SK-N-SH treated with all-trans-retinoic acid at 6 μM for 48 hours (cell line): ENCODE measurements around the gene NONO.

Source experiments
- ATAC-seq: fragments of 200-7000 bp; cut with Tn5 transposase; 3 replicates; pipeline ENCODE4 v1.9.1; 2020; ENCODE audit warnings: mild to moderate bottlenecking, moderate library complexity
- ARNTL ChIP-seq: fragments of 450-650 bp; formaldehyde crosslinking; IDR thresholded peaks from 2 replicates; pipeline ENCODE4 v1.5.0; 2020; ENCODE audit warnings: low read depth, mild to moderate bottlenecking, moderate library complexity, borderline replicate concordance
- BACH2 ChIP-seq: fragments of 250-450 bp; sonication (Bioruptor Pico); IDR thresholded peaks from 2 replicates; pipeline ENCODE4 v1.9.0; 2021; ENCODE audit warnings: mild to moderate bottlenecking, borderline replicate concordance
- CSDC2 ChIP-seq: fragments of 250-450 bp; sonication (Bioruptor Pico); IDR thresholded peaks from 2 replicates; pipeline ENCODE4 v1.5.0; 2020; ENCODE audit warnings: mild to moderate bottlenecking, moderate library complexity
- ESRRG ChIP-seq: fragments of 250-450 bp; sonication (Bioruptor Pico); IDR thresholded peaks from 2 replicates; pipeline ENCODE4 v1.6.1; 2021; ENCODE audit warnings: mild to moderate bottlenecking
- GLIS3 ChIP-seq: fragments of 250-450 bp; sonication (Bioruptor Pico); IDR thresholded peaks from 2 replicates; pipeline ENCODE4 v1.5.0; 2020; ENCODE audit warnings: mild to moderate bottlenecking, moderate library complexity
- ISL1 ChIP-seq: fragments of 250-450 bp; sonication (Bioruptor Pico); IDR thresholded peaks from 2 replicates; pipeline ENCODE4 v2.1.2; 2022; ENCODE audit warnings: mild to moderate bottlenecking, moderate library complexity
- OSR1 ChIP-seq: fragments of 250-450 bp; sonication (Bioruptor Pico); IDR thresholded peaks from 2 replicates; pipeline ENCODE4 v1.8.0; 2022; ENCODE audit warnings: moderate library complexity, mild to moderate bottlenecking, inconsistent platforms
- PPARA ChIP-seq: fragments of 250-450 bp; sonication (Bioruptor Pico); IDR thresholded peaks from 2 replicates; pipeline ENCODE4 v1.5.0; 2020; ENCODE audit warnings: mild to moderate bottlenecking, borderline replicate concordance
- RARB ChIP-seq: fragments of 250-450 bp; sonication (Bioruptor Pico); IDR thresholded peaks from 2 replicates; pipeline ENCODE4 v1.8.0; 2021; ENCODE audit warnings: mild to moderate bottlenecking, moderate library complexity
- SNAI2 ChIP-seq: fragments of 250-450 bp; sonication (Bioruptor Pico); IDR thresholded peaks from 2 replicates; pipeline ENCODE4 v1.5.0; 2020; ENCODE audit warnings: mild to moderate bottlenecking, moderate library complexity
- TOX ChIP-seq: fragments of 250-450 bp; sonication (Bioruptor Pico); IDR thresholded peaks from 2 replicates; pipeline ENCODE4 v1.8.0; 2021; ENCODE audit warnings: mild to moderate bottlenecking, moderate library complexity, borderline replicate concordance
- ZFP3 ChIP-seq: fragments of 250-450 bp; sonication (Bioruptor Pico); IDR thresholded peaks from 2 replicates; pipeline ENCODE4 v1.5.0; 2020; ENCODE audit warnings: mild to moderate bottlenecking, moderate library complexity
- ZFP30 ChIP-seq: fragments of 450-650 bp; formaldehyde crosslinking; IDR thresholded peaks from 2 replicates; pipeline ENCODE4 v1.5.0; 2022; ENCODE audit warnings: mild to moderate bottlenecking, moderate library complexity
- ZNF8 ChIP-seq: fragments of 450-650 bp; formaldehyde crosslinking; IDR thresholded peaks from 2 replicates; pipeline ENCODE4 v1.5.0; 2020; ENCODE audit warnings: mild to moderate bottlenecking, moderate library complexity
- TF ChIP-seq, protein P1 (sequence below): fragments of 250-450 bp; sonication (Bioruptor Pico); IDR thresholded peaks from 2 replicates; pipeline ENCODE4 v1.8.0; 2021; ENCODE audit warnings: low read depth, mild to moderate bottlenecking, moderate library complexity, borderline replicate concordance
- TF ChIP-seq, protein P2 (sequence below): fragments of 250-450 bp; sonication (Bioruptor Pico); IDR thresholded peaks from 2 replicates; pipeline ENCODE4 v1.5.1; 2021; ENCODE audit warnings: mild to moderate bottlenecking, moderate library complexity
- TF ChIP-seq, protein P3 (sequence below): fragments of 250-450 bp; sonication (Bioruptor Pico); IDR thresholded peaks from 2 replicates; pipeline ENCODE4 v1.5.1; 2020; ENCODE audit warnings: low read depth, mild to moderate bottlenecking, moderate library complexity
- TF ChIP-seq, protein P4 (sequence below): fragments of 250-450 bp; sonication (Bioruptor Pico); IDR thresholded peaks from 2 replicates; pipeline ENCODE4 v1.8.0; 2020; ENCODE audit warnings: mild to moderate bottlenecking, moderate library complexity, borderline replicate concordance

The NONO gene

DNA sequence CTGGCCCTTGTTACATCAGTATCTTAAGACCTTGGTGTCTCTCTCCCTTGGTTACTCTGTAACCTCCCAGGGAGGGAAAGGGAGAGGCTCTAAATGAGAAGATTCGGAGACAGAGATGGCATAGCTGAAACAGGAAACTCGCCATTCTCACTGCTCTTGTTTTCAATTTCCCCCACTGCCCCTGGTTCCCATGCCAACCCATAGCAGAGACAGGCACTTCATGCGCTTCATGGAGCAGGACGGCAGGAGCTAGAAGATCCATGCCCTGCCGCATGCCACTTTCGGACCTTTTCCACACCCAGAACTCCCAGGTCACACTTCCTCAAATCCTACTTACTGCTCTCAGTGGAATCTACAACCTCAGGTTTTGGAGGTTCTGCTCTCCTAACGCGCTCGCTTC, 32.6 kb upstream of the NONO start:
- no peak for TF ChIP-seq GLIS3 (CRISPR knock-in tag)
- TF ChIP-seq RARB (CRISPR knock-in tag): no peak
- TF ChIP-seq, protein P1, sequence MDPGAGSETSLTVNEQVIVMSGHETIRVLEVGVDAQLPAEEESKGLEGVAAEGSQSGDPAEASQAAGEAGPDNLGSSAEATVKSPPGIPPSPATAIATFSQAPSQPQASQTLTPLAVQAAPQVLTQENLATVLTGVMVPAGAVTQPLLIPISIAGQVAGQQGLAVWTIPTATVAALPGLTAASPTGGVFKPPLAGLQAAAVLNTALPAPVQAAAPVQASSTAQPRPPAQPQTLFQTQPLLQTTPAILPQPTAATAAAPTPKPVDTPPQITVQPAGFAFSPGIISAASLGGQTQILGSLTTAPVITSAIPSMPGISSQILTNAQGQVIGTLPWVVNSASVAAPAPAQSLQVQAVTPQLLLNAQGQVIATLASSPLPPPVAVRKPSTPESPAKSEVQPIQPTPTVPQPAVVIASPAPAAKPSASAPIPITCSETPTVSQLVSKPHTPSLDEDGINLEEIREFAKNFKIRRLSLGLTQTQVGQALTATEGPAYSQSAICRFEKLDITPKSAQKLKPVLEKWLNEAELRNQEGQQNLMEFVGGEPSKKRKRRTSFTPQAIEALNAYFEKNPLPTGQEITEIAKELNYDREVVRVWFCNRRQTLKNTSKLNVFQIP (CRISPR knock-in tag): no peak
- no peak for TF ChIP-seq ZFP30
- no peak for TF ChIP-seq PPARA
- no peak for TF ChIP-seq ARNTL (CRISPR knock-in tag)
- no peak for TF ChIP-seq ISL1 (CRISPR knock-in tag)
- ATAC-seq: no peak

DNA sequence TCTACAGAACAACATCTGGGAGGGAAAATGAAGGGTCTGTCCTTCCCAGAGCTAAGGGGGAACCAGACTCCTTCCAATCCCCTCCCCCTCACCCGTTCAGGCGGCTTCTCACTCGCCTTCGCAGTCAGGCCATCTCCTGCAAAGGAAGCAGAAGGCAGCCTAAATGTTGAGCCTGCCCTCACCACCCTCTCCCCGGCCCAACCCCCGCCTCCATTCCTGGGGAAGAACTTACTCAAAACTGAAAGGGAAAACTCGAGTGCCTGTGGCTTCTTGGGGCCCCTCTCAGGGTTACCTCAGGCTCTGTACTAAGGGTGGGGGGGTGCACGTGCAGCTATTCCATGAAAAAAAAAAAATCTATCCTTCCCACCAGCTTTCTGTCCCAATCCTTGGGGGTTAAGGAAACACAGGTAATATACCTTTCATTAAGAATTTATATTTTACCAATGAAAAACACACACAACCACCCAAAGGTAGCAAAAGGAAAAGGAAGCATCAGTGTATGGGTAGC, 31.9 kb upstream of the NONO start:
- no peak for ATAC-seq

DNA sequence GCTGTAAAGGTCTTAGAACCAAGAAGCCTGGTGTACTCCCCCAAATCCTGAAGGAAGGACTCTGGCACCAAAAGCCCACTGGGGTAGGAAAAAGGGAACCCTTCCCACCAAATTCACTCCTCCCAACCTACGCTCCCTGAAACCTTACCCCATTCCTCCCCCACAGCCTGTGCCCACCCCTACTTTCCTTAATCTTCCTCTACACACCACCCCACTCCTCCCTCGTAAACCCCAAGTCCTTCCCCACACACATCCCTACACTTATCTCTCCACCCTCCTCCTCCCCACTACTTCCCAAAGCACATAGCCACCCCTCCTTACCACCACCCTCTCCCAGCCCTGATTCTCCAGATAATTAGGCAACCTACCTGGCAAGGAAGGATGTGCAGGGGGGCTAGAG, 31.2 kb upstream of the NONO start:
- no peak for ATAC-seq

More for the DNA sequence above, 31.9 kb upstream of the NONO start:
- no peak for TF ChIP-seq ISL1 (CRISPR knock-in tag)
- TF ChIP-seq, all 23 proteins: peak for 0

DNA sequence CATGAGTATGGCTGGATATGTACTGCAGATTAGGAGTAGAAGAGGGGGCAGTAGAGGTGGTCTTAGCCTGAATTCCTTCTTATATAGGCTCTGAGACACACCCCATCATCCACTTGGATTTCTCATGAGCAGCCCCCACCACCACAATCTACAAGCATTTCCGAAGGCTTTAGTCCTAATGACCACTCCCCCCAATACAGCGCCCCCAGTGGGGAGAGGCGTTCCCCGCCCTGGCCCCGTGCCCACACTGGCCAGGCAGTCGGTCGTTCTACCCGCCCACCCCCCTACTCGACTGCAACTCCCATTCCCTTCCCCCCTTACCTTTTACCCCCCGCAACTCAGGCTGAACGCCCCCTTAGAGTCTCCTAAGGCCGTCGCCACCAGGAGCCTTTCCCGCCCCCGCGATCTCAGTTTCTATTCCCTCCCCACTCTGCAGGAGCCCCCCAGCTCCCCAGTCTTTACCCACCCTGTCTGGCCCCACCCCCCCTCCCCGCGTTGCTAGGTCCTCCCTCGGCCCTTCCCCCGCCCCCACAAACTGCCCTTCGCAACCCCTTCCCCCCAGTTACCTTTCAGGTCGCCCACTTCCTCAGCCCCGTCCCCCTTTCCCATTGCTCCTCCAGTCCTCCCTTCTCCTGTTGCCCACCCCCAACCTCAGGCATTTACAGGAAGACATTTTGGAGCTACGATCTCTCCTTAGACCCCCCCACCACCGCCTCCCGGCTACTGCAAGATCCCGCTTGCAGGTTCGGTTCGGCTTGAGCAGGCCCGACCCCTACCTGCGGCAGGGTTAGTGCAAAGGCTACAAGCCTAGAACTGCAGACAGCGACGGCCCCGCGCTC, 30.0 kb upstream of the NONO start:
- peak; percentile 3; the same call in 2 of the 3 replicates for ATAC-seq
- TF ChIP-seq GLIS3 (CRISPR knock-in tag) (no peak), SNAI2 (CRISPR knock-in tag) (no peak), TOX (CRISPR knock-in tag) (no peak), ARNTL (CRISPR knock-in tag) (no peak)
- TF ChIP-seq, protein P2, sequence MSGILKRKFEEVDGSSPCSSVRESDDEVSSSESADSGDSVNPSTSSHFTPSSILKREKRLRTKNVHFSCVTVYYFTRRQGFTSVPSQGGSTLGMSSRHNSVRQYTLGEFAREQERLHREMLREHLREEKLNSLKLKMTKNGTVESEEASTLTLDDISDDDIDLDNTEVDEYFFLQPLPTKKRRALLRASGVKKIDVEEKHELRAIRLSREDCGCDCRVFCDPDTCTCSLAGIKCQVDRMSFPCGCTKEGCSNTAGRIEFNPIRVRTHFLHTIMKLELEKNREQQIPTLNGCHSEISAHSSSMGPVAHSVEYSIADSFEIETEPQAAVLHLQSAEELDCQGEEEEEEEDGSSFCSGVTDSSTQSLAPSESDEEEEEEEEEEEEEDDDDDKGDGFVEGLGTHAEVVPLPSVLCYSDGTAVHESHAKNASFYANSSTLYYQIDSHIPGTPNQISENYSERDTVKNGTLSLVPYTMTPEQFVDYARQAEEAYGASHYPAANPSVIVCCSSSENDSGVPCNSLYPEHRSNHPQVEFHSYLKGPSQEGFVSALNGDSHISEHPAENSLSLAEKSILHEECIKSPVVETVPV: no peak
- TF ChIP-seq, protein P3, sequence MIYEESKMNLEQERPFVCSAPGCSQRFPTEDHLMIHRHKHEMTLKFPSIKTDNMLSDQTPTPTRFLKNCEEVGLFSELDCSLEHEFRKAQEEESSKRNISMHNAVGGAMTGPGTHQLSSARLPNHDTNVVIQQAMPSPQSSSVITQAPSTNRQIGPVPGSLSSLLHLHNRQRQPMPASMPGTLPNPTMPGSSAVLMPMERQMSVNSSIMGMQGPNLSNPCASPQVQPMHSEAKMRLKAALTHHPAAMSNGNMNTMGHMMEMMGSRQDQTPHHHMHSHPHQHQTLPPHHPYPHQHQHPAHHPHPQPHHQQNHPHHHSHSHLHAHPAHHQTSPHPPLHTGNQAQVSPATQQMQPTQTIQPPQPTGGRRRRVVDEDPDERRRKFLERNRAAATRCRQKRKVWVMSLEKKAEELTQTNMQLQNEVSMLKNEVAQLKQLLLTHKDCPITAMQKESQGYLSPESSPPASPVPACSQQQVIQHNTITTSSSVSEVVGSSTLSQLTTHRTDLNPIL (CRISPR knock-in tag): no peak
- TF ChIP-seq, protein P1 (CRISPR knock-in tag): no peak

More for the DNA sequence above, 31.2 kb upstream of the NONO start:
- TF ChIP-seq TOX (CRISPR knock-in tag) (no peak), ISL1 (CRISPR knock-in tag) (no peak), ZFP3 (CRISPR knock-in tag) (no peak), BACH2 (CRISPR knock-in tag) (no peak), ZFP30 (no peak), OSR1 (CRISPR knock-in tag) (no peak), GLIS3 (CRISPR knock-in tag) (no peak), ESRRG (CRISPR knock-in tag) (no peak), CSDC2 (no peak), ZNF8 (CRISPR knock-in tag) (no peak)
- TF ChIP-seq, protein P4, sequence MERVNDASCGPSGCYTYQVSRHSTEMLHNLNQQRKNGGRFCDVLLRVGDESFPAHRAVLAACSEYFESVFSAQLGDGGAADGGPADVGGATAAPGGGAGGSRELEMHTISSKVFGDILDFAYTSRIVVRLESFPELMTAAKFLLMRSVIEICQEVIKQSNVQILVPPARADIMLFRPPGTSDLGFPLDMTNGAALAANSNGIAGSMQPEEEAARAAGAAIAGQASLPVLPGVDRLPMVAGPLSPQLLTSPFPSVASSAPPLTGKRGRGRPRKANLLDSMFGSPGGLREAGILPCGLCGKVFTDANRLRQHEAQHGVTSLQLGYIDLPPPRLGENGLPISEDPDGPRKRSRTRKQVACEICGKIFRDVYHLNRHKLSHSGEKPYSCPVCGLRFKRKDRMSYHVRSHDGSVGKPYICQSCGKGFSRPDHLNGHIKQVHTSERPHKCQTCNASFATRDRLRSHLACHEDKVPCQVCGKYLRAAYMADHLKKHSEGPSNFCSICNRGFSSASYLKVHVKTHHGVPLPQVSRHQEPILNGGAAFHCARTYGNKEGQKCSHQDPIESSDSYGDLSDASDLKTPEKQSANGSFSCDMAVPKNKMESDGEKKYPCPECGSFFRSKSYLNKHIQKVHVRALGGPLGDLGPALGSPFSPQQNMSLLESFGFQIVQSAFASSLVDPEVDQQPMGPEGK (CRISPR knock-in tag): no peak
- TF ChIP-seq, protein P2: no peak
- TF ChIP-seq, protein P3 (CRISPR knock-in tag): no peak
- TF ChIP-seq, protein P1 (CRISPR knock-in tag): no peak
- TF ChIP-seq, all 23 proteins: peak for 0
